GM20000 (cell line): ENCODE measurements around the gene SAE1.

Experiments used
- DNase-seq: peaks from one replicate; pipeline ENCODE4 v3.0.0; 2012; ENCODE audit warnings: low spot score
- TF ChIP-seq, protein P1 (sequence below): IDR thresholded peaks from 2 replicates; pipeline ENCODE4 v1.5.1; 2012; ENCODE audit warnings: mild to moderate bottlenecking, control low read depth; ENCODE audit errors: extremely low read depth, missing control alignments

Gene SAE1

DNA sequence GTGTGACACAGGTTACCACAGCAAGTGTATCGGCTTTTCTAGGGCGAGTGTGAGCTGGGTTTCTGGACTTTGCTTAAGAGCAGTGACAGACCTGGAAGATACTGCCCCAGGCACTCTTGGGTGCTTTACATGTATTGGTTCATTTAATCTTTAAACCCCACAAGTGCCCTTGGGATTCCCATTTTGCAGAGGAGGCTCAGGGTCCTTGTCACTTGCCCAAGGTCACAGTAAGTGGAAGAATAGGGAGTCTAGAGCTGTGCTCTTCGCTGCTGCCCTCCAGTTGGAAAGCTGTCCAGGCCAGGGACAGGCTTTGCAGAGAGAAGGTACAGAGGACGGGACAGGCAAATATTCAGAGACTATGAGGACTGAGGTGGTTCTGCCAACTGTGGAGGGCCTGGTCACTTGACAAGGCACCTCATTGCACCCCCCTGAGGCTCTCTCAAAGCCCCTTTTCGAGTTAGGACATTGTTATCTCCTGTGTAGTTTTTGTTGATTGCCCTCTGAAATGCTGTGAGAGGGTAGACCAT is 57.9 kb downstream of the SAE1 start:
- no peak for DNase-seq
- TF ChIP-seq, protein P1, sequence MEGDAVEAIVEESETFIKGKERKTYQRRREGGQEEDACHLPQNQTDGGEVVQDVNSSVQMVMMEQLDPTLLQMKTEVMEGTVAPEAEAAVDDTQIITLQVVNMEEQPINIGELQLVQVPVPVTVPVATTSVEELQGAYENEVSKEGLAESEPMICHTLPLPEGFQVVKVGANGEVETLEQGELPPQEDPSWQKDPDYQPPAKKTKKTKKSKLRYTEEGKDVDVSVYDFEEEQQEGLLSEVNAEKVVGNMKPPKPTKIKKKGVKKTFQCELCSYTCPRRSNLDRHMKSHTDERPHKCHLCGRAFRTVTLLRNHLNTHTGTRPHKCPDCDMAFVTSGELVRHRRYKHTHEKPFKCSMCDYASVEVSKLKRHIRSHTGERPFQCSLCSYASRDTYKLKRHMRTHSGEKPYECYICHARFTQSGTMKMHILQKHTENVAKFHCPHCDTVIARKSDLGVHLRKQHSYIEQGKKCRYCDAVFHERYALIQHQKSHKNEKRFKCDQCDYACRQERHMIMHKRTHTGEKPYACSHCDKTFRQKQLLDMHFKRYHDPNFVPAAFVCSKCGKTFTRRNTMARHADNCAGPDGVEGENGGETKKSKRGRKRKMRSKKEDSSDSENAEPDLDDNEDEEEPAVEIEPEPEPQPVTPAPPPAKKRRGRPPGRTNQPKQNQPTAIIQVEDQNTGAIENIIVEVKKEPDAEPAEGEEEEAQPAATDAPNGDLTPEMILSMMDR = no peak

DNA sequence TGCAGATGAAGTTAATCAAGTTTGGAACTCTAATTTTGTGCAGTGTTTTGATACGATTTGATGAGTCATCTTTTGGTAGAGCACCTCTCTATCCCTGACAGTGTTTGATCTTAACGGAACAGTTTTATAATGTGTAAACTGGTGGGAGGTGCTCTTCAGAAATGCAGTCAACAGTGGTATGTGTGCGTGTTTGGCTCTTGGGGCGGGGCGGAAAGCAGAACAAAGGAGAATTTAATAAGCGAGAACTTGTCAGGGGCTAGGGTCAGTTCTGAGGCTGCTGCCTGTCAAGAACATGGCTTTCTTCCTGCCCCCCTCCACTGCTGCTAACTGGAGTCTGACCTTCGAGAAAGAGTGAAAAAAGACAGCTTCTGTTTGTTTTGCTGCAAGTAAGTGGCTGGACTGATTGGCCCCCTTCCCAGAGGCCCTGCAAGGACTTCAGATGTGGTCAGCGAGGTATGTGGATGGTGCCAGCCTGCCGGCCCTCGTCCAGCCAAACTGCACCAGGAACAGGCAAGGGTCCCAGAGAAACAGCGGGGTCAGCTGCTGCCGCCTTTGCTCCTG is 59.6 kb downstream of the SAE1 start:
- TF ChIP-seq, protein P1 = no peak
- DNase-seq = no peak

DNA sequence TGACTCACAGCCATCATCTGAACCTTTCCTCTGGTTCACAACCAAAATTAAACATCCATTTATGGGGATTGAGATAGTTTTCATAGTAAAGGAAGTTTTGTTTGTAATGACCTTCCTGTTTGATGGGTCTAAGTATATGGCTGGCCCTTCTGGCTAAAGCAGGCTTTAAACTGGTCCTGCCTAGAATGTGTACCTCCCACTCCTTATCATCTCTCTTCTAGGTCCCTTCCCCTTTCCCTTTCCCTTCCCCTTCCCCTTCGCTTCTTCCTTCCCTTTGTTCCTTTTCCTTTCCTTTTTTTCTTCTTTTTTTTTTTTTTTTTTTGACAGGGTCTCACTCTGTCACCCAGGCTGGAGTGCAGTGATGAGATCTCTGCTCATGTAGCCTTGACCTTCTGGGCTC is 64.8 kb downstream of the SAE1 start:
- TF ChIP-seq, protein P1 = no peak
- DNase-seq = no peak

DNA sequence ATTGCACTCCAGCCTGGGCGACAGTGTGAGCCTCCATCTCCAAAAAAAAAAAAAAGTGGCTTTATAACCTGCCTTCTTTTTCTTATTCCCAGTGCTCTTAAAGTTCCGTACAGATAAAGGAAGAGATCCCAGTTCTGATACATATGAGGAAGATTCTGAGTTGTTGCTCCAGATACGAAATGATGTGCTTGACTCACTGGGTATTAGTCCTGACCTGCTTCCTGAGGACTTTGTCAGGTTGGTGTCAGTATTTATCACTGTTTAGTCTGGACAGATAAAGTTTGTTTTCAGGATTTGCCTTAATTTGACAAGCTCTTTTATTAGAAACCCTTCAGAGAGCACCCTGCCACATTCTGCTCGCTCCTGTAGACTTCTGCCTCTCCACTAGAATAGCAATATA is 66.5 kb downstream of the SAE1 start:
- DNase-seq = no peak
- TF ChIP-seq, protein P1 = no peak

DNA sequence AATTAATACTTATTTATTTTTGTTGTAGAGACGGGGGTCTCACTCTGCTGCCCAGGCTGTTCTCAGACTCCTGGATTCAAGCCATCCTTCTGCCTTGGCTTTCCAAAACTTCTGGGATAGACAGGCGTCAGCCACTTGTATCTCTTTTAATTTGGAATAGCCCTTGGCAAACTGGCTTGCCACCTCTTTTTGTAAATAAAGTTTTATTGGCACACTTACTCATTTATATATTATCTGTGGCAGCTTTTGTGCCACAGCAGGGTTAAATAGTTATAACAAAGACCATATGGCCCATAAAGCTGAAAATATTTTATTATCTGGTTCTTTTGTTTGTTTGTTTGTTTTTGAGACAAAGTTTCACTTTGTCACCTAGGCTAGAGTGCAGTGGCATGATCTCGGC is 69.9 kb downstream of the SAE1 start:
- TF ChIP-seq, protein P1 = no peak
- no peak for DNase-seq

DNA sequence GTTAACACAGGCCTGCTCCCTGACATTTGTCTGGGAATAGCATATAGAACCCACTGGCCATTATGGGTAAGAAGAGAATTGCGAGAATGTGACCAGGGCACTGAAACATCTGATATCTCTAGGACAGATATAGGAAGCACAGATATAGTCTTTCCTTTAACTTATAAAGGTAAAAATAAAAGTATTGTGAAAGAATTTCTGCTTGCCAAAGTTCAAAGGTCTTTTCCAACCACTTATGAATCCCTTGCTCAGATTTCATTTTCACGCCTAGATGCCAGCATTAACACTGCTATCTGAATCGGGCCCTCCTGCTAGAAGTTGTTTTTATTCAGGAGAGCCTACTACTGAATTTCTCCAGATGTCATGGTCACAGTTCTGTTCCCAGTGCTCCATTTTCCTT is 72.6 kb downstream of the SAE1 start:
- TF ChIP-seq, protein P1 = no peak
- no peak for DNase-seq

DNA sequence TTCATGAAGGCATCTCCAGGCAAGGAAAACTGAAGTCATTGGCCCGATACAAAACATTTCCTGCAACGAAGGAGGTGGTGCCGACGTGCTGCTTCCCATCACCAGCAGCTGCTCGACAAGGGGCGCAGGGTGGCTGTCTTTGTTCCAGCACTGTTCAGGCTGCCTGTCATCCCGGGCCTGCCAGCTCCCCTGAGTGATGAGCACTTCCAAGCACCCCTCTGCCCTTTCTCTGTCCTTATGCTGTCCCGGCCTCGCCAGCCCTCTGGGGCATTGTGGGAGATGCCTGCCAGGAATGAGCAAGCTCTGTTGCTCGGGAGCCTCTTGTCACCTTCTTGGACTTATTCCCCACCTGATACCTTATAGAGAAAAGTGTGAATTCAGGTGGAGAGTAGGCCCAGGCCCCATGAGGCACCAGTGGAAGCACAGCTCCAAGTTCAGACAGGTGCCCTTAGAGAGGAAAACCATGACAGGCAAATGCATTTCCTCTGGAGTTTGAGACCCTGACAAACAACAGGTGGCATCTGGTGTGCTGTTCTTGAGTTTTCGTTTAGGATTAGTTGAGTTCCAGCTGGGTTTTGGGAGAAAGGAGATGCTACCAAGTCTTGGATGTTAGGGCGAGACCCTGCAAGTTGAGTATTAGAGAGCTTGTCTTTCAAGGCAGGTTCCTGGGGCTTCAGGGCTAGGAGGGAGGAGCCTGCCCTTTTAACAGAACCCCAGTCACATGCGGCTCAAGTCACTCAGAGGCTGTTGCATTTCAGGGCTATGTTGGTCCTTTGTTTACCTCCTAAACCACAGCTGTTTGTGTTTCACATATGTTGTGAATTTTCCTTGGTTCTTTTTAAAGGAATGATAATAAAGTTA is 78.9 kb downstream of the SAE1 start:
- TF ChIP-seq, protein P1 = no peak
- DNase-seq = no peak
